GM12874 (cell line): ENCODE measurements around the gene DIP2B.

Source experiments
- TF ChIP-seq, protein P1 (sequence below): IDR thresholded peaks from 2 replicates; pipeline ENCODE4 v1.5.1; 2011; ENCODE audit warnings: low read depth, mild to moderate bottlenecking, control low read depth, low read length, moderate library complexity; ENCODE audit not compliant: insufficient read depth

DIP2B gene

DNA sequence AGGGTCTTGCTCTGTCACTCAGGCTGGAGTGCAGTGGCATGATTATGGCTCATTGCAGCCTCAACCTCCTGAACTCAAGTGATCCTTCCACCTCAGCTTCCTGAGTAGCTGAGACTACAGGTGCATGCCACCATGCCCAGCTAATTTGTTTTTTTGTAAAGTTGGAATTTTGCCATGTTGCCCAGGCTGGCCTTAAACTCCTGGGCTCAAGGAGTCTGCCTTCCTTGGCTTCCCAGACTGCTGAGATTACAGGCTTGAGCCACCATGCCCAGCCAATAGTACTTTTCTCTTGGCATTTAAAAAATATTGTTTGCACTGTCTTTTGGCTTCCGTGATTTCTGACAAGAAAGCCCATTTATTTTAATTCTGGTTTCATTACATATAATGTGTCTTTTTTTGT is 61.3 kb downstream of the DIP2B start:
- TF ChIP-seq, protein P1, sequence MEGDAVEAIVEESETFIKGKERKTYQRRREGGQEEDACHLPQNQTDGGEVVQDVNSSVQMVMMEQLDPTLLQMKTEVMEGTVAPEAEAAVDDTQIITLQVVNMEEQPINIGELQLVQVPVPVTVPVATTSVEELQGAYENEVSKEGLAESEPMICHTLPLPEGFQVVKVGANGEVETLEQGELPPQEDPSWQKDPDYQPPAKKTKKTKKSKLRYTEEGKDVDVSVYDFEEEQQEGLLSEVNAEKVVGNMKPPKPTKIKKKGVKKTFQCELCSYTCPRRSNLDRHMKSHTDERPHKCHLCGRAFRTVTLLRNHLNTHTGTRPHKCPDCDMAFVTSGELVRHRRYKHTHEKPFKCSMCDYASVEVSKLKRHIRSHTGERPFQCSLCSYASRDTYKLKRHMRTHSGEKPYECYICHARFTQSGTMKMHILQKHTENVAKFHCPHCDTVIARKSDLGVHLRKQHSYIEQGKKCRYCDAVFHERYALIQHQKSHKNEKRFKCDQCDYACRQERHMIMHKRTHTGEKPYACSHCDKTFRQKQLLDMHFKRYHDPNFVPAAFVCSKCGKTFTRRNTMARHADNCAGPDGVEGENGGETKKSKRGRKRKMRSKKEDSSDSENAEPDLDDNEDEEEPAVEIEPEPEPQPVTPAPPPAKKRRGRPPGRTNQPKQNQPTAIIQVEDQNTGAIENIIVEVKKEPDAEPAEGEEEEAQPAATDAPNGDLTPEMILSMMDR, result no peak

DNA sequence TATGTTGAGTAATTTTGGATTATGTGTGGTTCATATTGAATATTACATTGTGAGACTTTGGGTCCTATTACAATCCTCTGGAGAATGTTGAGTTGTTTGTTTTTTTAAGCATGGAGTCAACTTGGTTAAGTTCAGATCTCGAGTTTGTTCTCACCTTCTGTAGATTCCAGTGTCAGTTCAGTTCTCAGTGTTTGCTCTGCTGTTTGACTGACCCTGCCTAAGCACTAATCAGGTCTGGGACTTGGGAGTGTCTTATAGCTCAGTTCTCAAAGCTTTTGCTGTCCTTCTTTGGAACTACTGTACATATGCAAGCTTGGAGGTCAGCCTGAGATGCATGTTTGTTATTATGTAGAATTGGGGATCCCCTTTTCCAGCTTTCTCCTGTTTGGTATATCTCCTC is 63.1 kb downstream of the DIP2B start:
- TF ChIP-seq, protein P1, result no peak

DNA sequence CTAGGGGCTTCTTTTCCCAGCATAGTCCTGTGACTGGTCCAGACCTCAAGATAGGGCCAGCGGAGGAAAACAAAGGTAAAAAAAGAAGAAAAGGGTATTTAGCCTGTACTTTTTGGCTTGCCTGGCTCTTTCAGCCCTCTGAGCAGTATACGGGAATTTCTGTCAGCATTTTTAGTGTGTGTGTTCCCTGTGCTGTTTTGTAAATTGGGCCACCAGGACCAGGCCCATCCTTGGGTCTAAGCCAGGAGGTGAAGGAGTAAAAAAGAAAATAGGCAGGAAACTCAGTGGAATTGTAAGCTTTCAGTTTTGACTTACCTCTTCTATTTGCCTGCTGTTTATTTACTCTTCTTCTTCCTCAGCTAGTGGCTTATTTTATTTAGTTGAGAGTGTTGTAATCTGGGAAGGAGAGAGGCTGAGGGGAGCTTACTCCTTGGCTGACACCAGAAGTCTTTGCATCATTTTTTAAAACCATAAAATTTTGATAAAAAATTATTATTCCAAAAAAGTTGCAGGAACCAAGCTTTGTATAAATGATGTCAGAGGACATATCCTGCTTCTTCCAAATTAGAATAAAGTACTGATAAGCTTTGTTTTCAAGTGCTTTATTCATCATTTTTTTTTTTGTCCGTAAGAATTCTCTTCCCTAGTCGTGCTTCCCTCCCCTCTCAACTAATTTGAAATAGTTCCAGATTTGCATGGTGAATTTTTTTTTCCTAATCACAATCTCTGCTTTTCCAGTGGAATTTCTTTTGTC is 63.7 kb downstream of the DIP2B start:
- TF ChIP-seq, protein P1, result no peak

DNA sequence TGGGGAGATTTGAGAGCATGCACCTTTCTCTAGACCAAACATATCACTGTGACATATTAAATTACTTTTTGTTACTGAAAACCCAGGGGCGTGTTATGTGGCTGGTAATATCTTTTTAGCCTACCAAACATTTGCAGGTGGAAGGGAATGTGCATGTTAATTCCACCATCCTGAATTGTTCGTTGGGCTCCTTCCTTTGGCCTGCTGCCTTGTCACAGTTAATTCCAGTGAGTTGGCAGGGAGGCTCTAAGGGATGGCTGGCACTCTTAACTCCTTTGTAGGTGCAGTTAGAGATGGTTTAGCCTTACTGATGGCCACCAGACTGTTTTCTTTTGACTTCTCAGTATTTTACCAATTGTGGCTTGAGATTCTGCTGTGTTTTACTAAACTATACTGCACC is 64.5 kb downstream of the DIP2B start:
- TF ChIP-seq, protein P1, result no peak

DNA sequence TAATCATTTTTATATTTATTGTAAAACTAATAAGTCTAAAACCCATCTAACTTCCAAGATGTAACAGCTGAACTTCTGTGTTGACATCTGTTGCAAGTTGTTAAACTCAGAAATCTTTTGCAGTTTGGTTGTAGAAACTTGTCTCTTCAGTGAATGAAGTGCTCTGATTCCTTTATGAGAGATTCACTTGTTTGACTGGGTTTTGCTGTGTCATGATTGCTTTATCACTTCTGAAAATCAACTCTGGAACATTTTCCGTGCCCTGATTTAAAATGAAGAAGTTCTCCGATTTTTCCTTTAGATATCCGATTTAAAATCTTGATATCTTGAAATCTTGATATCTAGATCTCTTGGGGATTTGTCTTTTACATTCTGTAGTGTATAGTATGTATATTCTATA is 65.1 kb downstream of the DIP2B start:
- TF ChIP-seq, protein P1, result no peak

DNA sequence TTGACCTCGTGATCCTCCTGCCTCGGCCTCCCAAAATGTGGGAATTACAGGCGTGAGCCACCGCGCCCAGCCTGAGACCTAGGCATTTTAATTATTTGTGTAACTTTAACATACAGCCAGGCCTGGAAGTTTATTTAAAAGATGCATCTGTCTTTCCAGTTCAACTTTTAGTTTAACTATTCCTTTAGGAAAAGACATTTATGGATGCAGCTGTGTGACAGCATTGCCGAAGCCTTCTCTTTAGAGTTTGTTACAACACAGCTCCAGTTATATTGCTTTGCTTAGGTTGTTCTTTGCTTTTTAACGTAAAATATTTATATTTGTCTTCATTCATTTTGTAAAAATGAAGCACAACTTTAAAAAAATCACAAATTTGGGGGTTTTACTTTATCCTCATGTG is 67.0 kb downstream of the DIP2B start:
- TF ChIP-seq, protein P1, result no peak

DNA sequence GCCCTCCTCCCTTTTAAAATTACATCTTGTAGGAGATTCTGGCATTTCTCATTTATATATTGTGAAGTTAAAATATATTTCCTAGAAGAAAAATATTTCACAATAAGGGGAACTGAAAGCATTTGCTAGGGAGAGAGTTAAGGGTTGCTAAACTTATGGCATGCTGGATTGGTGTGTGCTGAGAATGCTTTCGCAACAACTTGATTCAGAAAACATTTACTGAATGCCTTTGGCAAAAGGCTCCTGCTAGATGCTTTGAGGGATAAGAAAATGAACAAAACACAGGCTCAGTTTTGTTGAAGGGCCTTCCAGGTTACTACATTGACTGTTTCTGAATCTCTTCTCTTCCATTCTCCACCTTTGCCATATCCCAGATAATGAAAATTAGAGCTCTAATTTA is 67.5 kb downstream of the DIP2B start:
- TF ChIP-seq, protein P1, result no peak
